ENCODE data around the gene KCNC4. TPM values are rescaled to one million over a fixed set of nuclear protein-coding genes. Genes with fewer than 3 reads are reported as not detected.

Gene KCNC4
- polyA plus RNA-seq, 2 of the 4 experiments (the other 2 are of a cell fraction): 1.1 to 2.4 TPM

GRCh38 chr1:110255392-110255787 lies 45.3 kb downstream of the KCNC4 start:
- POLR2A ChIA-PET: no interaction called here
- 41% methylated on average over 4 of the region's 4 CpGs for WGBS (ENCODE audit: missing lambda C conversion rate)
- DNase-seq (ENCODE audit: low read depth in 1 of 2, low spot score in 1 of 2): no peak
- H3K4me1 ChIP-seq: no peaks in the 10 kb centered on the region
- H3K9me3 ChIP-seq: no peaks in the 10 kb centered on the region
- CTCF ChIA-PET: interaction anchor here (0.6 to 3.3 kb wide), 3 partner anchors 45 to 57 kb away, joined by 3 to 13 read pairs (median 6); no protein-coding TSS in a partner anchor
- H3K4me2 ChIP-seq: no peak overlapping the region
- no peak overlapping the region for H3K27ac ChIP-seq
- TF ChIP-seq RARB (CRISPR knock-in tag; IDR thresholded peaks at IDR 0.05): no peak
- TF ChIP-seq BHLHE40 (IDR thresholded peaks at IDR 0.05; ENCODE audit: low read depth, low read length): no peak
- no peak for TF ChIP-seq NR3C1 (IDR thresholded peaks at IDR 0.05)
- no peak for TF ChIP-seq HEYL (CRISPR knock-in tag; IDR thresholded peaks at IDR 0.05)
- no peak for ATAC-seq
- FAIRE-seq: no peak
- no peak overlapping the region for H3K4me3 ChIP-seq

- ATAC-seq: no peak
- POLR2A ChIA-PET: no interaction called here
These were observed 48.6 kb downstream of the KCNC4 start for GRCh38 chr1:110258734-110259133.

GRCh38 chr1:110259770-110260169 lies 49.7 kb downstream of the KCNC4 start:
- ATAC-seq (no peak), FAIRE-seq (no peak), DNase-seq (ENCODE audit: low read depth in 1 of 2, low spot score in 1 of 2) (no peak)
- Histone ChIP-seq H3K9me3 (no peaks in the 10 kb centered on the region), H3K4me1 (no peaks in the 10 kb centered on the region), H3K4me2 (no peak overlapping the region), H3K27ac (no peak overlapping the region), H3K4me3 (no peak overlapping the region)
- ChIA-PET CTCF (no interaction called here), POLR2A (no interaction called here)
- TF ChIP-seq CEBPB (IDR thresholded peaks at IDR 0.05): no peak
- no peak for TF ChIP-seq ESRRA (IDR thresholded peaks at IDR 0.05; ENCODE audit: borderline replicate concordance, low read length)
- TF ChIP-seq SMC3 (IDR thresholded peaks at IDR 0.05): no peak
- TF ChIP-seq JUN (IDR thresholded peaks at IDR 0.05): no peak
- no peak for TF ChIP-seq MYC (IDR thresholded peaks at IDR 0.05; ENCODE audit: borderline replicate concordance, low read length)
- no peak for TF ChIP-seq NR3C1 (IDR thresholded peaks at IDR 0.05)
- no peak for TF ChIP-seq RCOR1 (IDR thresholded peaks at IDR 0.05; ENCODE audit: low read depth, low read length)
- TF ChIP-seq HEYL (CRISPR knock-in tag; IDR thresholded peaks at IDR 0.05): no peak
- TF ChIP-seq POLR2A (IDR thresholded peaks at IDR 0.05; ENCODE audit: low read length): no peak
- no peak for TF ChIP-seq CHD4 (IDR thresholded peaks at IDR 0.05; ENCODE audit: borderline replicate concordance)
- no peak for TF ChIP-seq GATA3 (IDR thresholded peaks at IDR 0.05; ENCODE audit: borderline replicate concordance)
- no peak for TF ChIP-seq SREBF2 (IDR thresholded peaks at IDR 0.05)
- TF ChIP-seq EHF (CRISPR knock-in tag; IDR thresholded peaks at IDR 0.05): no peak
- no peak for TF ChIP-seq HMGXB4 (CRISPR knock-in tag; IDR thresholded peaks at IDR 0.05; ENCODE audit: borderline replicate concordance)
- TF ChIP-seq HOXA7 (CRISPR knock-in tag; IDR thresholded peaks at IDR 0.05): no peak
- 51% methylated on average over 2 of the region's 2 CpGs for WGBS (ENCODE audit: missing lambda C conversion rate)

More at GRCh38 chr1:110258734-110259133, 48.6 kb downstream of the KCNC4 start:
- H3K27ac ChIP-seq: no peak overlapping the region
- no peak overlapping the region for H3K4me3 ChIP-seq
- H3K4me1 ChIP-seq: no peaks in the 10 kb centered on the region
- DNase-seq (ENCODE audit: low read depth in 1 of 2, low spot score in 1 of 2) (no peak), FAIRE-seq (no peak)
- WGBS (ENCODE audit: missing lambda C conversion rate): 17% methylated on average over 1 of the region's 2 CpGs
- H3K4me2 ChIP-seq: no peak overlapping the region
- no peak for TF ChIP-seq NPAS2 (CRISPR knock-in tag; IDR thresholded peaks at IDR 0.05; ENCODE audit: borderline replicate concordance)
- no peak for TF ChIP-seq REST (IDR thresholded peaks at IDR 0.05)
- TF ChIP-seq BHLHE40 (IDR thresholded peaks at IDR 0.05; ENCODE audit: low read depth, low read length): no peak
- TF ChIP-seq FOSB (CRISPR knock-in tag; IDR thresholded peaks at IDR 0.05): no peak
- TF ChIP-seq RNF2 (IDR thresholded peaks at IDR 0.05; ENCODE audit: borderline replicate concordance, low read depth): no peak
- TF ChIP-seq HMGXB4 (CRISPR knock-in tag; IDR thresholded peaks at IDR 0.05; ENCODE audit: borderline replicate concordance): no peak
- no peak for TF ChIP-seq MAFK (IDR thresholded peaks at IDR 0.05; ENCODE audit: partially characterized antibody)
- TF ChIP-seq HOXB5 (CRISPR knock-in tag; IDR thresholded peaks at IDR 0.05): no peak
- no peak for TF ChIP-seq EHMT2 (IDR thresholded peaks at IDR 0.05; ENCODE audit: low read depth)
- CTCF ChIA-PET: interaction anchor here (0.9 to 1.7 kb wide), 4 partner anchors 8 to 51 kb away, joined by 3 to 5 read pairs (median 3); no protein-coding TSS in a partner anchor
- no peaks in the 10 kb centered on the region for H3K9me3 ChIP-seq

Measured in A549 (cell line).